GM23338 (cell line): ENCODE results near the gene MRPL38. TPM values are rescaled to one million over a fixed set of nuclear protein-coding genes. Genes with fewer than 3 reads are reported as not detected.

Source experiments
- ATAC-seq: fragments of 200-7000 bp; cut with Tn5 transposase; 3 replicates; pipeline ENCODE4 v1.9.1; 2020
- DNase-seq: peaks from one replicate; pipeline ENCODE4 v3.0.0-alpha.2; 2015; ENCODE audit warnings: low spot score
- H2AFZ ChIP-seq: fragments of 200-600 bp; sonication (generic); 2 replicates; pipeline ENCODE4 v1.8.0; 2016; ENCODE audit warnings: antibody characterized with exemption, mild to moderate bottlenecking, moderate library complexity
- H3F3A ChIP-seq: fragments of 200-600 bp; sonication (generic); replicated peaks from 2 replicates; pipeline ENCODE4 v1.8.0; 2017; ENCODE audit warnings: antibody characterized with exemption, mixed run types, low read depth
- H3K27ac ChIP-seq: fragments of 200-600 bp; sonication (generic); 2 replicates; pipeline ENCODE4 v1.6.1; 2016; ENCODE audit warnings: low read depth
- H3K27me3 ChIP-seq: fragments of 200-600 bp; sonication (generic); 2 replicates; pipeline ENCODE4 v1.8.0; 2016; ENCODE audit warnings: mild to moderate bottlenecking, mixed run types, moderate library complexity; ENCODE audit not compliant: insufficient read depth
- H3K36me3 ChIP-seq: fragments of 200-600 bp; sonication (generic); 2 replicates; pipeline ENCODE4 v1.8.0; 2016; ENCODE audit warnings: mild to moderate bottlenecking; ENCODE audit not compliant: insufficient read depth
- H3K4me1 ChIP-seq: fragments of 200-600 bp; sonication (generic); 2 replicates; pipeline ENCODE4 v1.8.0; 2016; ENCODE audit warnings: mild to moderate bottlenecking, moderate library complexity; ENCODE audit not compliant: insufficient read depth
- H3K4me2 ChIP-seq: fragments of 200-600 bp; sonication (generic); 2 replicates; pipeline ENCODE4 v1.7.1; 2017; ENCODE audit warnings: mixed run types
- H3K4me3 ChIP-seq: fragments of 200-600 bp; sonication (generic); 2 replicates; pipeline ENCODE4 v1.6.1; 2016; ENCODE audit warnings: mixed run types
- H3K79me2 ChIP-seq: fragments of 200-600 bp; sonication (generic); replicated peaks from 2 replicates; pipeline ENCODE4 v1.8.0; 2017; ENCODE audit warnings: mild to moderate bottlenecking; ENCODE audit not compliant: insufficient read depth
- H3K9me2 ChIP-seq: fragments of 200-600 bp; sonication (generic); 2 replicates; pipeline ENCODE4 v1.8.0; 2017; ENCODE audit not compliant: insufficient read depth
- H4K20me1 ChIP-seq: fragments of 200-600 bp; sonication (generic); replicated peaks from 2 replicates; pipeline ENCODE4 v1.8.0; 2017; ENCODE audit warnings: mild to moderate bottlenecking; ENCODE audit not compliant: insufficient read depth
- H3K27ac Mint-ChIP-seq: 2 replicates; pipeline ENCODE4 v1.8.0; 2020; ENCODE audit warnings: inconsistent platforms, mild to moderate bottlenecking, moderate library complexity, mixed read lengths
- H3K27me3 Mint-ChIP-seq: 3 replicates; pipeline ENCODE4 v1.8.0; 2022; ENCODE audit warnings: low read depth, mild to moderate bottlenecking, moderate library complexity, mixed read lengths, inconsistent platforms; ENCODE audit not compliant: insufficient read depth, poor library complexity
- H3K36me3 Mint-ChIP-seq: 3 replicates; pipeline ENCODE4 v1.8.0; 2021; ENCODE audit warnings: low read depth, mild to moderate bottlenecking, inconsistent platforms, moderate library complexity, mixed read lengths
- H3K4me1 Mint-ChIP-seq: 3 replicates; pipeline ENCODE4 v1.8.0; 2020; ENCODE audit warnings: mild to moderate bottlenecking, inconsistent platforms, mixed read lengths
- H3K4me3 Mint-ChIP-seq: 3 replicates; pipeline ENCODE4 v1.8.0; 2021; ENCODE audit warnings: moderate library complexity, mild to moderate bottlenecking, inconsistent platforms, mixed read lengths
- H3K9me3 Mint-ChIP-seq: 3 replicates; pipeline ENCODE4 v1.8.0; 2020; ENCODE audit warnings: moderate library complexity, mild to moderate bottlenecking, inconsistent platforms, mixed read lengths
- CREB1 ChIP-seq: fragments of 250-450 bp; sonication (Bioruptor Pico); IDR thresholded peaks from 2 replicates; pipeline ENCODE4 v1.5.0; 2020; ENCODE audit warnings: low read depth, mild to moderate bottlenecking, moderate library complexity
- CTCF ChIP-seq, 2 experiments: fragments of 200-600 bp in 1 of 2; sonication (generic) in 1 of 2; conservative IDR thresholded peaks; 2 replicates each; pipeline versions ENCODE4 v1.5.1 to v1.6.1; 2016 to 2017; ENCODE audit warnings: antibody characterized with exemption in 2 of 2, low read depth in 2 of 2, mild to moderate bottlenecking in 2 of 2, moderate library complexity in 1 of 2
- JUNB ChIP-seq: IDR thresholded peaks from one replicate; pipeline ENCODE4 v1.6.1; 2016; ENCODE audit warnings: antibody characterized with exemption; ENCODE audit not compliant: unreplicated experiment
- POLR2AphosphoS5 ChIP-seq: IDR thresholded peaks from 2 replicates; pipeline ENCODE4 v1.6.1; 2016; ENCODE audit warnings: antibody characterized with exemption, low read depth
- REST ChIP-seq: IDR thresholded peaks from one replicate; pipeline ENCODE4 v1.6.1; 2018; ENCODE audit warnings: antibody characterized with exemption; ENCODE audit not compliant: unreplicated experiment
- STAT1 ChIP-seq: IDR thresholded peaks from one replicate; pipeline ENCODE4 v1.6.1; 2016; ENCODE audit warnings: antibody characterized with exemption; ENCODE audit not compliant: unreplicated experiment
- ZNF331 ChIP-seq: fragments of 250-450 bp; sonication (Bioruptor Pico); IDR thresholded peaks from 2 replicates; pipeline ENCODE4 v1.5.0; 2020; ENCODE audit warnings: low read depth, mild to moderate bottlenecking, moderate library complexity
- polyA plus RNA-seq: library from polyadenylated mRNA; unstranded; fragments of >200 nt; fragmentation: Nextera tagmentation; extraction: Ambion mirVana; gene quantifications from 2 replicates; pipeline ENCODE4 v1.2.1, GENCODE V29; 2016
- total RNA-seq: library from RNA; depleted of rRNA; stranded (reverse); fragments of >200 nt; shearing (Covaris generic); gene quantifications from 2 replicates; pipeline ENCODE4 v1.2.3, GENCODE V29; 2014
- TF ChIP-seq, protein P1 (sequence below): IDR thresholded peaks from 2 replicates; pipeline ENCODE4 v1.6.1; 2016; ENCODE audit warnings: antibody characterized with exemption

MRPL38 gene
- total and polyA plus RNA-seq, 2 experiments from 2014 or later: 63.6 to 90.0 TPM

DNA sequence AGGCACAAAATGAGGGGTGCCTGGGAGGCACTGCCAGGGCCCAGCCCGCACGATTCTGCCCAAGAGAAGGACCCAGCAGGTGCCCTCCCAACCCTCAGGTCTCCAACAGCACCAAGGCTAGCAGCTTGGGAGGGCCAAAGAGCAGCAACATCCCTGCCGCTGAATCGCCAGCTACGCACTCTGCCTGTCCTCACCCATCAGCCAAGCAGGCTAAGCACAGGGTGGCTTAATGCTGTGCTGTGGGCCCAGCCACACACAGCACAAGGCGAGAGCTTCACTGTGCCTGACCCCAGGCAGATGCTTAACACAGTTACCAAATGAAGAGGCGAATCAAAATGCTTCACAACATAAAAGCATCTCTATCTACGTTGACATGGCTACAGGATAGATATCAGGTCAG lies 10.6 kb upstream of the MRPL38 start:
- no peak overlapping the region for H3K4me3 Mint-ChIP-seq
- ATAC-seq: peak; percentile 25

DNA sequence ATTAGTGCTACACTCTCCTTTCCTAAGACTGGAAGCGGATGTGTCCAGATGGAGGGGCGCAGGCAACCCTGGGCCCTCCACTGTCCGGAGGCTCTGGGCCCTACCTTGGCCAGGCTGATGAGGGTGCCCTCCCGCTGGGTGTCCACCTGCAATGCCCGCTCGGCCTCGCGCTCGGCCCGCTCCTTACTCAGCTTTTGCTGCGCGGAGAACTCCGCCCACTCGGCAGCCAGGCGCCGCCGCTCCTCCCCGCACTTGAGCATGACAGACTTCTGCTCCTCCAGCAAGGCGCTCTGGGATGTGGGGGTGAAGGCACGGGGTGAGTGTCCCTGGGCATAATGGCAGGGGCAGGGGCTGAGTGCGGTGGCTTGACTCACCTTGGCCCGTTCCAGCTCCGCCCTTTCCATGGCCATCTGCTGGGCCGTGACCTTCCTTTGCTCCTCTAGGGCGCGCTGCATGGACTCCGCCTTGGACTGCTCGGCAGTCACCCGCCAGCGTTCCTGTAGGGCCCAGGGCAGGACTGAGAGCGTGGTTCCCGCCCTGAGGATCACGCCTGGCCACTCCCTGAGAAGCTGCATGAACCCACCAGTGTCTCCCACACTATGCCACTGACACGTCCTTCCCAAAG lies 10.1 kb upstream of the MRPL38 start:
- Histone ChIP-seq H3K9me2 (no peaks in the 10 kb centered on the region), H3K4me2 (no peak overlapping the region), H3K27me3 (no peaks in the 10 kb centered on the region), H2AFZ (no peak overlapping the region), H4K20me1 (no peaks in the 10 kb centered on the region), H3K79me2 (no peaks in the 10 kb centered on the region), H3K36me3 (no peaks in the 10 kb centered on the region), H3K4me3 (no peak overlapping the region), H3K27ac (no peak overlapping the region), H3K4me1 (no peaks in the 10 kb centered on the region; the same call in 1 of the 2 replicates), H3F3A (no peaks in the 10 kb centered on the region)
- H3K4me3 Mint-ChIP-seq: no peak overlapping the region
- DNase-seq: peak; percentile 76
- H3K27me3 Mint-ChIP-seq: peaks cover 6% of the 10 kb centered on the region
- H3K9me3 Mint-ChIP-seq: no peaks in the 10 kb centered on the region
- peak; percentile 86 for ATAC-seq
- TF ChIP-seq CTCF (conservative IDR thresholded peaks at IDR 0.05; ENCODE audit: low read depth in 2 of 2) (peak; percentile 17 to 57; a peak in 3 of 4 replicates), ZNF331 (no peak)
- no peak overlapping the region; the same call in 1 of the 2 replicates for H3K27ac Mint-ChIP-seq
- no peaks in the 10 kb centered on the region; the same call in 2 of the 3 replicates for H3K4me1 Mint-ChIP-seq
- peaks cover 10% of the 10 kb centered on the region; the same call in 2 of the 3 replicates for H3K36me3 Mint-ChIP-seq

More for the DNA sequence above, 10.6 kb upstream of the MRPL38 start:
- Histone ChIP-seq H3K79me2 (no peaks in the 10 kb centered on the region), H4K20me1 (no peaks in the 10 kb centered on the region), H3K4me1 (no peaks in the 10 kb centered on the region; the same call in 1 of the 2 replicates), H3K27me3 (no peaks in the 10 kb centered on the region), H3F3A (no peaks in the 10 kb centered on the region), H3K27ac (no peak overlapping the region), H3K4me2 (no peak overlapping the region), H2AFZ (no peak overlapping the region), H3K4me3 (no peak overlapping the region), H3K36me3 (no peaks in the 10 kb centered on the region), H3K9me2 (no peaks in the 10 kb centered on the region)
- H3K36me3 Mint-ChIP-seq: peaks cover 10% of the 10 kb centered on the region; the same call in 2 of the 3 replicates
- H3K27ac Mint-ChIP-seq: no peak overlapping the region
- peaks cover 7% of the 10 kb centered on the region for H3K27me3 Mint-ChIP-seq
- H3K9me3 Mint-ChIP-seq: no peaks in the 10 kb centered on the region
- no peak for TF ChIP-seq ZNF331
- H3K4me1 Mint-ChIP-seq: no peaks in the 10 kb centered on the region; the same call in 2 of the 3 replicates
- DNase-seq: no peak

GRCh38 chr17:75913537-75914210 lies 9.0 kb upstream of the MRPL38 start:
- Mint-ChIP-seq H3K27ac (no peak overlapping the region), H3K27me3 (peaks cover 6% of the 10 kb centered on the region), H3K4me3 (no peak overlapping the region), H3K4me1 (no peaks in the 10 kb centered on the region; the same call in 2 of the 3 replicates), H3K36me3 (peaks cover 7% of the 10 kb centered on the region; the same call in 2 of the 3 replicates), H3K9me3 (no peaks in the 10 kb centered on the region)
- Histone ChIP-seq H3K4me1 (no peaks in the 10 kb centered on the region; the same call in 1 of the 2 replicates), H3K9me2 (no peaks in the 10 kb centered on the region), H3K27me3 (no peaks in the 10 kb centered on the region), H3K27ac (no peak overlapping the region), H3K36me3 (no peaks in the 10 kb centered on the region), H3F3A (no peaks in the 10 kb centered on the region), H2AFZ (no peak overlapping the region), H4K20me1 (no peaks in the 10 kb centered on the region), H3K4me3 (no peak overlapping the region), H3K79me2 (no peaks in the 10 kb centered on the region), H3K4me2 (no peak overlapping the region)
- no peak for ATAC-seq
- no peak for DNase-seq
- TF ChIP-seq POLR2AphosphoS5 (no peak), CTCF (conservative IDR thresholded peaks at IDR 0.05; ENCODE audit: low read depth in 2 of 2) (no peak), STAT1 (no peak), JUNB (no peak), CREB1 (no peak), REST (no peak), ZNF331 (no peak)
- TF ChIP-seq, protein P1, sequence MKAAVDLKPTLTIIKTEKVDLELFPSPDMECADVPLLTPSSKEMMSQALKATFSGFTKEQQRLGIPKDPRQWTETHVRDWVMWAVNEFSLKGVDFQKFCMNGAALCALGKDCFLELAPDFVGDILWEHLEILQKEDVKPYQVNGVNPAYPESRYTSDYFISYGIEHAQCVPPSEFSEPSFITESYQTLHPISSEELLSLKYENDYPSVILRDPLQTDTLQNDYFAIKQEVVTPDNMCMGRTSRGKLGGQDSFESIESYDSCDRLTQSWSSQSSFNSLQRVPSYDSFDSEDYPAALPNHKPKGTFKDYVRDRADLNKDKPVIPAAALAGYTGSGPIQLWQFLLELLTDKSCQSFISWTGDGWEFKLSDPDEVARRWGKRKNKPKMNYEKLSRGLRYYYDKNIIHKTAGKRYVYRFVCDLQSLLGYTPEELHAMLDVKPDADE: no peak
